BLaER1 (cell line): ENCODE results near the gene STRN3.
A peak's percentile ranks its signal among the peaks of the same experiment; 100 is the strongest.

Experiments
- H3K27ac ChIP-seq: shearing (Covaris generic); formaldehyde crosslinking; 2 replicates; pipeline ENCODE4 v1.8.1; 2022
- H3K27me3 ChIP-seq: shearing (Covaris generic); formaldehyde crosslinking; 2 replicates; pipeline ENCODE4 v1.8.1; 2022
- H3K36me3 ChIP-seq: shearing (Covaris generic); formaldehyde crosslinking; 2 replicates; pipeline ENCODE4 v1.8.1; 2022
- H3K4me1 ChIP-seq: shearing (Covaris generic); formaldehyde crosslinking; 2 replicates; pipeline ENCODE4 v1.8.1; 2022
- H3K4me2 ChIP-seq: shearing (Covaris generic); formaldehyde crosslinking; 2 replicates; pipeline ENCODE4 v1.8.1; 2022
- H3K4me3 ChIP-seq: shearing (Covaris generic); formaldehyde crosslinking; 2 replicates; pipeline ENCODE4 v1.8.1; 2022
- H3K9ac ChIP-seq: shearing (Covaris generic); formaldehyde crosslinking; 2 replicates; pipeline ENCODE4 v1.8.1; 2022
- H3K9me3 ChIP-seq: shearing (Covaris generic); formaldehyde crosslinking; 2 replicates; pipeline ENCODE4 v1.8.1; 2022
- H4K20me1 ChIP-seq: shearing (Covaris generic); formaldehyde crosslinking; 2 replicates; pipeline ENCODE4 v1.8.1; 2022
- Cebpa-rat ChIP-seq: shearing (Covaris generic); IDR thresholded peaks from 2 replicates; pipeline ENCODE4 v1.8.1; 2022

STRN3 gene

DNA sequence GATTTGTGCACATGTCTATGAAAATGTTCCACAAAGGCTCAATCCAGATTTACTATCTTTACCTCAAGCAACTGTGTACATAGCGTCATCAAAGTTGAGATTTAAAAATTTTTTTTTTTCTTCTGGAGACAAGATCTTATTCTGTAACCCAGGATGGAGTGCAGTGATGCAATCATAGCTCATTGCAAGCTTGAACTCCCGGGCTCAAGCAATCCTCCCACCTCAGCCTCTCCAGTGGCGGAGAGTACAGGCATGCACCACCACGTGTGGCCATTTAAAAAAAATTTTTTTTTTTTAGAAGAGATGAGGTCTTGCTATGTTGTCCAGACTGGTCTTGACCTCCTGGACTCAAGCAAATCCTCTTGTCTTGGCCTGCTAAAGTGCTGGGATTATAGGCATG is 149.5 kb downstream of the STRN3 start:
- Histone ChIP-seq H4K20me1 (no peaks in the 10 kb centered on the region; the same call in 1 of the 2 replicates), H3K9ac (no peak overlapping the region), H3K4me2 (peak overlapping the region; percentile 94; the same call in 1 of the 2 replicates), H3K9me3 (no peaks in the 10 kb centered on the region), H3K4me1 (peaks cover 24% of the 10 kb centered on the region), H3K36me3 (peaks cover 41% of the 10 kb centered on the region), H3K27ac (no peak overlapping the region), H3K4me3 (no peak overlapping the region), H3K27me3 (no peaks in the 10 kb centered on the region)
- no peak for TF ChIP-seq Cebpa-rat

DNA sequence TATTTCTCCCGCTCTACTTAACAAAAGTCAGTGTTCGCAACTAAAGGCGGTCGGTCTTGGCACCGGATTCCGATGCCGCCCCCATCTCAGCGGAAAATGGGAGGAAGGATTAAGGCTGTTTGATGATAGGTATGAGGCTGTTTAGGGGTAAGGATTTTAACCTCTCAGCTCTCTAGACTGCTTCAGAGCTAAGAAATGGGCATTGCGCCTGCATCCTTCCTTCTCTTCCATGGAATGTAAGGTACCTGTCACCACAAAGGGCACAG is 150.5 kb downstream of the STRN3 start:
- Histone ChIP-seq H4K20me1 (no peaks in the 10 kb centered on the region; the same call in 1 of the 2 replicates), H3K27me3 (no peaks in the 10 kb centered on the region), H3K9ac (peak overlapping the region; percentile 92; the same call in 1 of the 2 replicates), H3K4me3 (peak overlapping the region; percentile 88), H3K4me2 (peak overlapping the region; percentile 94), H3K36me3 (peaks cover 35% of the 10 kb centered on the region), H3K27ac (peak overlapping the region; percentile 92; the same call in 1 of the 2 replicates), H3K4me1 (peaks cover 24% of the 10 kb centered on the region), H3K9me3 (no peaks in the 10 kb centered on the region)
- TF ChIP-seq Cebpa-rat = no peak

DNA sequence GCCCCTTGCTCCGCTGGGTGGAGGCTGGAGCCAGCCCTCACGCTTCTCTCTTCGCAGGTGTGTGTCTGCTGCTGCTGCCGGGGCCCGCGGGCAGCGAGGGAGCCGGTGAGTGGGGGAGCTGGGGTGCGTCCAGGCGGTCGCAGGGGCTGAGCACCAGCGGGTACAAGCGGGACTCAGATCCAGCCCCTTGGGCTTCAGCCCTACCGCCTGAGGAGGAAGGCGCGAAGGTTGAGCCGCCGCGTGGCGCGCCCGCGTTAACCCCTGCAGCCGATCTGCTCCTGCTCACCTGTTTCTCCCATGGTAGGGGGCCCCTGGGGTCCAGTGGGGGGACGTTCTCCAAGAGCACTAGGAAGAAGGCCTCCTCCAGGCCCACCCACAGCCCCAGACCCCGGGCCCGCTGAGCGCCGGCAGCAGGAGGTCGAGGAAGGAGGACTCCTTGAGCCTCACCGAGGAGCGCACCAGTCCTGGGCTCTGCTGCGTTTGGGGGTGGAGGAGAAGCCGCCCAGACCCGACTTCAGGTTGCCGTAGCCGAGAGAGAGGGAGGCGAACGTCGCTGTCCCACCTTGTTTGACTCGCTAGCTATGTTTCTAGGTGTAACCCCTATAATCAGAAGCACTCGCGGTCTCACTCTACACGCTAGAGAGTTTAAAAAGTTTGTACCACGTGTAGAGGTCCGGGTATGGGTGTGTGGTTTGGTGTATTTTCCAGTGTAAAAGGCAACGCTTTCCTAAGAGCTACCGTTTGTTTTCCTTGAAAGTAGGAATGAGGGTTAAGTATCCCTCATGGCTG is 151.0 kb downstream of the STRN3 start:
- Histone ChIP-seq H3K4me3 (peak overlapping the region; percentile 88), H3K4me2 (peak overlapping the region; percentile 94), H3K4me1 (peaks cover 24% of the 10 kb centered on the region), H4K20me1 (no peaks in the 10 kb centered on the region; the same call in 1 of the 2 replicates), H3K27me3 (no peaks in the 10 kb centered on the region), H3K9me3 (no peaks in the 10 kb centered on the region), H3K36me3 (peaks cover 29% of the 10 kb centered on the region), H3K9ac (peak overlapping the region; percentile 92), H3K27ac (peak overlapping the region; percentile 92)
- no peak for TF ChIP-seq Cebpa-rat

DNA sequence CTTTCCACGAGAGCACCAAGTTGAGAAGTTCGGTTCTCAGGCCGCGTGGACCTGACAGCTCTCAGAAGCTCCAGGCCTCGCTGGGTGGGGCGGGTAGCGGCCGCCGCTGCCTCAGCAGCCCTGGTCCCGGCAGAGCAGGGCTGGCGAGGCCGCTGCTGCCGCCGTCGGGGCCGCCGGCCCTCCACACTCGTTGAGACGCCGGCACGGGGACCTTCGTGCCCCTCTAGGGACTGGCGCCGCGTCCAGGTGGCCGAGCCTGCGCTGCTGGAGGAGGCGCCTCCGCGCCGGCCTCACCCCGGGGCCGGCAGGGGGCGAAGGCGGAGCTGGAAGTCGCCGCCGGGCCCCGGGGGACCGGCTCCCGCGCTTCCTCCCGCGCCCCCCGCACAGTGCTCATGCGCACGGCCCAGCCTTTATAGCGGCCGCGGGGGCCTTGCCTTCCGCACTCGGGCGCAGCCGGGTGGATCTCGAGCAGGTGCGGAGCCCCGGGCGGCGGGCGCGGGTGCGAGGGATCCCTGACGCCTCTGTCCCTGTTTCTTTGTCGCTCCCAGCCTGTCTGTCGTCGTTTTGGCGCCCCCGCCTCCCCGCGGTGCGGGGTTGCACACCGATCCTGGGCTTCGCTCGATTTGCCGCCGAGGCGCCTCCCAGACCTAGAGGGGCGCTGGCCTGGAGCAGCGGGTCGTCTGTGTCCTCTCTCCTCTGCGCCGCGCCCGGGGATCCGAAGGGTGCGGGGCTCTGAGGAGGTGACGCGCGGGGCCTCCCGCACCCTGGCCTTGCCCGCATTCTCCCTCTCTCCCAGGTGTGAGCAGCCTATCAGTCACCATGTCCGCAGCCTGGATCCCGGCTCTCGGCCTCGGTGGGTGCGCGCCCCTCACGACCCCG is 151.8 kb downstream of the STRN3 start, which contains the start of gene COCH:
Gene COCH, plus strand, starts transcription at position 440 of the 879 bp plus-strand sequence. Its CDS starts 380 bp downstream, at position 820.
- peak within 1 kb of the TSS; percentile 92 for H3K9ac ChIP-seq
- peaks cover 21% of the 10 kb centered on the region for H3K36me3 ChIP-seq
- H3K4me1 ChIP-seq = peaks cover 24% of the 10 kb centered on the region
- no peaks in the 10 kb centered on the region for H3K27me3 ChIP-seq
- no peak for TF ChIP-seq Cebpa-rat
- H4K20me1 ChIP-seq = no peaks in the 10 kb centered on the region; the same call in 1 of the 2 replicates
- H3K9me3 ChIP-seq = no peaks in the 10 kb centered on the region
- H3K4me3 ChIP-seq = peak within 1 kb of the TSS; percentile 88
- peak within 1 kb of the TSS; percentile 94 for H3K4me2 ChIP-seq
- peak within 1 kb of the TSS; percentile 92 for H3K27ac ChIP-seq

DNA sequence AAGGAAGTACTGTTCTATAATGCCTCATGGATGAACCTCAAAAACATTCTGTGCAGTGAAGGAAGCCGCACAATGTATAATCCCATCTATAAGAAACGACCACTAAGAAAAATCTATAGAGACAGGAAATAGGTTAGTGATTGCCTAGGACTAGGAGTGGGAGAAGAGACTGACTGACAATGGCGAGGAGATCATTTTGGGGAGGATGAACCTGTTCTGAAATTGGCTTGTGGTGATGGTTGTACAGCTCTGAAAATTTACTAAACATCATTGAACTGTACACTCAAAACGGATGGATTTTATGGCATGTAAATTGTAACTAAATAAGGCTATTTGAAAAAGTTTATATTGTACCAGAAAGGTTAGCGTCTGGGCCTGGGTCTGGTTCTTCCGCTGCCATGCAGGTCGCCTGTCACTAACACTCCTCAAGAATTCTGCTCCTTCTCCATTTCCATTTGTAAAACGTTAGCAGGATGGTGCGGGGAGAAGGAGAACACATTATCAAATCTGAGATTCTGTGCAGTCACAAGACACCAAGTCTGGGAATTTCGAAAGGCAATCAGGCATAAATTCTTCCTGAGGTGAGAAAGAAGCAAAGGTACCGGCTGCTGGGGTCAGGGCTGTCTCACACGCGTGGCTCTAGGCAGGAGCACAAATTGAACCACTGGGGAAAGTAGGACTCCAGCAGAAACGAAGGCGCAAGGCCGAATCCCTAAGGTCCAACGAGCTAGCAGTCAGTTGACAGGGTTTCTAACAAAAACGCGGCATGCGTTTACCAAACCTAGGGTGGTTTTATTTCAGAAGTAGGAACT is 152.7 kb downstream of the STRN3 start:
- Histone ChIP-seq H4K20me1 (no peaks in the 10 kb centered on the region; the same call in 1 of the 2 replicates), H3K4me2 (peak overlapping the region; percentile 94), H3K9ac (peak overlapping the region; percentile 92), H3K27ac (peak overlapping the region; percentile 92), H3K27me3 (no peaks in the 10 kb centered on the region), H3K4me1 (peaks cover 24% of the 10 kb centered on the region), H3K36me3 (peaks cover 12% of the 10 kb centered on the region), H3K4me3 (peak overlapping the region; percentile 88), H3K9me3 (no peaks in the 10 kb centered on the region)
- TF ChIP-seq Cebpa-rat = no peak

DNA sequence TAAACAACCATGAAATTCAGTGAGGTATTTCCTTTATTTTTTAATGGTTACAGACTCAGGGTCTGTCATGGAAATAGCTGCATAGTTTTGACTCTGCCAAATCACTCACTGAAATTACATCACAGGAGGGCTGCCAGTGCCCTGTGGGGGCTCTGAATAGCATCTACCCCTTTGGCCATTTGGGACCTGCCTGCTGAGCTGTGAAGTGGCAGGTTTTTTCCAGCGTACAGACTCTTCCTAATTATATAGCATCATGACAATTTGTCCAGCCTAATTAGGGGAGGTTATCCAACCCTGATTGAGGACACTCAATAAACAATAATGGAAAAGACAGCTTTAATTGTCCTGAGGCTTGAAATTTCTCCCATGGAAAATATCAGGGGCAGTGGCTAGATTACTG is 153.6 kb downstream of the STRN3 start:
- no peak for TF ChIP-seq Cebpa-rat
- H3K4me1 ChIP-seq = peaks cover 24% of the 10 kb centered on the region
- H3K27ac ChIP-seq = no peak overlapping the region
- H3K9ac ChIP-seq = no peak overlapping the region
- no peak overlapping the region for H3K4me2 ChIP-seq
- no peaks in the 10 kb centered on the region for H3K9me3 ChIP-seq
- no peaks in the 10 kb centered on the region for H3K27me3 ChIP-seq
- H3K4me3 ChIP-seq = no peak overlapping the region
- peaks cover 3% of the 10 kb centered on the region; the same call in 1 of the 2 replicates for H3K36me3 ChIP-seq
- H4K20me1 ChIP-seq = no peaks in the 10 kb centered on the region; the same call in 1 of the 2 replicates

DNA sequence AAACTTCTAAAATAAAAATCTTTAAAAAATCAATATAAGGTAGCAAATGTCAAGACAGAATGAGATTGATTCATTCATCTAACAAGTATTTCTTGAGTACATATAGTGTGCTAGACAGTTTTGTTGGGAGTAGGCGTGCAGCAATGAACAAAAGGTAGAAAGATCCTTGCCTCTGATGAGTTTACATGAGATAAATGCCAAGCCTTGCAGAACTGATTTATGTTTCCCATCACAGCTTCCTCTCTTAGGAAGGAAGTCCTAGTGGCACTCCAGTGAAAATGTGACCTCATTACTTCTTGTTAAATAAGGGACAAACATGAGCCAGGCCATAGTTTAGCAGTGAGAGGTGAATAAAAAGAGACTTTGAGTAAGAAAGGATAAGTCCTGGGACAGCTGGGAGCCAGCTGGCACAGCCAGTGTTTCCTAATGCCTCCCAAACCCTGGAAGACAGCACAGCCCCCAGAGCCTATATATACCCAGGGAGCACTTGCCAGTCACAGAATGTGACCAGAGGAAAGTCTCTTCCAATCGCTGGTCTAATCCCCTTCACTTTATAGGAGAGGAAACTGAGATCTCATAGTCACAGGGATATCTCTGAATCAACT is 156.5 kb downstream of the STRN3 start:
- Histone ChIP-seq H3K9me3 (no peaks in the 10 kb centered on the region), H3K4me1 (peaks cover 7% of the 10 kb centered on the region), H3K9ac (no peak overlapping the region), H3K4me3 (no peak overlapping the region), H3K27ac (no peak overlapping the region), H3K4me2 (no peak overlapping the region), H4K20me1 (no peaks in the 10 kb centered on the region), H3K36me3 (no peaks in the 10 kb centered on the region), H3K27me3 (no peaks in the 10 kb centered on the region)
- TF ChIP-seq Cebpa-rat = no peak

DNA sequence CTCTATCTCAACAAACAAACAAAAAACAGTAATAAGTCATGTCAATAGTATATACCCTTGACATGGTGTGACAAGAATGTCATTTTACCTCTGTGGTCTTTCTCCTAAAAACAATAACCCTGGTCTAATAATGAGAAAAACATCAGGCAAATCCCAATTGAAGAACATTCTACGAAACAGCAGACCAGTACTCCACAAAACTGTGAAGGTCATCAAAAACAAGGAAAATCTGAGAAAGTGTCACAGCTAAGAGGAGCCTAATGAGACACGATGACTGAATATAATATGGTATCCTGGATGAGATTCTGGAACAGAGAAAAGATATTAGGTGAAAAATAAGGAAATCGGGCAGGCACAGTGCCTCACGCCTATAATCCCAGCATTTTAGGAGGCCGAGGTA is 157.4 kb downstream of the STRN3 start:
- Histone ChIP-seq H3K9ac (no peak overlapping the region), H4K20me1 (no peaks in the 10 kb centered on the region), H3K36me3 (no peaks in the 10 kb centered on the region), H3K4me2 (no peak overlapping the region), H3K27ac (no peak overlapping the region), H3K4me3 (no peak overlapping the region), H3K9me3 (no peaks in the 10 kb centered on the region), H3K27me3 (no peaks in the 10 kb centered on the region), H3K4me1 (peaks cover 5% of the 10 kb centered on the region)
- no peak for TF ChIP-seq Cebpa-rat

DNA sequence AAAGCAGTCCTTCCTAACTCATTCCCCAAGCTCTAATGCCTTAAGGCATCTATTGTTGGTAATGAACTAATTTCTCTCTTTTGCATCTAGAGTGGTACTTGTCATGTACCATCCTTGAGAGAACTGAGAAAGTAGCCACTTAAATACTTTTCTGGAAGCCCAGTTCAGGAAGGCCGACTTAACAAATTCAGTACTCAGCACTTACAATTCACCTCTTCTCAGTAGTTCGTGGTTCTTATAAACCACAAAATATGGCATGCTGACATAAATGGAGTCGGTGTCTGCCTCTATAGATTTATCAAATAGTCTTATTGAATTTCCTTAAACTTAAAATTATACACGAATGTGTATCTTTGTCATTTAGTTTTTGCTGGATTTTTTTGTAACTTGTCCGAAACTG is 161.2 kb downstream of the STRN3 start:
- Histone ChIP-seq H3K4me3 (no peak overlapping the region), H3K4me1 (peaks cover 13% of the 10 kb centered on the region), H3K27ac (no peak overlapping the region), H4K20me1 (no peaks in the 10 kb centered on the region), H3K27me3 (no peaks in the 10 kb centered on the region), H3K9ac (no peak overlapping the region), H3K36me3 (no peaks in the 10 kb centered on the region), H3K9me3 (no peaks in the 10 kb centered on the region), H3K4me2 (no peak overlapping the region)
- TF ChIP-seq Cebpa-rat = no peak
